Measurements from ENCODE around the gene SMR3B. TPM values are rescaled to one million over a fixed set of nuclear protein-coding genes. Genes with fewer than 3 reads are reported as not detected.

SMR3B gene
- total RNA-seq (not detected), polyA plus RNA-seq (not detected)

DNA sequence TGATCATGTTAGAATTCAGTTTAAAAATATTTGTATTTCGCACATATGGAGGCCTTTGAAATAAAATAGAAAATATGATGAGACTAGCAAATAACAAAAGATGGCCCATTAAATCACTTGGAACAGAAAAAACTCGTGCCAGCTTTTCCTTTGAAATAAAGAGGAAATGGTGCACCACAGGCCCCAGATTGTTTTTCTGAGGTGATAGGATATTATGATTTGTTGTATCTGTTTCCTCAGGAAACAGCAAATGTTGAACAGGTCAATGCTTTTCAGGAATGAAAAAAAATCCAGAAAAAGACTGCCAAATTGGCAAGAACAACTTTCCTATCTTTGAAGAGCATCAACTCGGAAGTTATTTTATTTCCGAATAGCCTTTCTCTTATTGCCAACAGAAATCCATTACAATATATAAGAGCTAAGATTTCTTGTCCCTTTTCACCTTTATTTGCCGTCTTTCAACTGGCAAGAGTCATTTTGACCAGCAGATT, at the start of gene SMR3B:
Gene SMR3B, plus strand, starts transcription at position 441 of the 491 bp plus-strand sequence. CDS start 1,380 bp downstream, outside the sequence.
- Mint-ChIP-seq H3K9me3 (peaks cover 0 to 1% (median 0%) of the 10 kb centered on the region in 7 donors), H3K4me1 (no peaks in the 10 kb centered on the region), H3K4me3 (no peak within 1 kb of the TSS), H3K36me3 (no peaks in the 10 kb centered on the region), H3K27me3 (peaks cover 5% of the 10 kb centered on the region), H3K27ac (no peak within 1 kb of the TSS)
- DNase-seq (no peak), ATAC-seq (ENCODE audit: low read depth in 2 of 2) (no peak)
- no peaks in the 10 kb centered on the region for H3K4me1 ChIP-seq (ENCODE audit: control insufficient read depth, insufficient read depth, low read length, poor library complexity, severe bottlenecking)
- no peak within 1 kb of the TSS for H3K27ac ChIP-seq (ENCODE audit: insufficient read depth, low read length, poor library complexity, severe bottlenecking)
- no peak within 1 kb of the TSS for H3K4me3 ChIP-seq (ENCODE audit: low read depth, low read length)
- H3K9me3 ChIP-seq (ENCODE audit: control insufficient read depth in 2 of 2, low read length in 2 of 2) = no peaks in the 10 kb centered on the region
- H3K36me3 ChIP-seq (ENCODE audit: control insufficient read depth, insufficient read depth, low read length) = no peaks in the 10 kb centered on the region
- H3K27me3 ChIP-seq (ENCODE audit: control insufficient read depth, insufficient read depth, low read length) = no peaks in the 10 kb centered on the region

GRCh38 chr4:70334681-70335080, 48.2 kb upstream of the SMR3B start, which contains the start of gene CABS1:
TSS of gene CABS1 (plus strand) at chr4:70334981. CDS start at chr4:70335040, 59 bp downstream.
- no peaks in the 10 kb centered on the region for H3K27me3 Mint-ChIP-seq
- no peaks in the 10 kb centered on the region for H3K36me3 ChIP-seq (ENCODE audit: control insufficient read depth, insufficient read depth, low read length)
- ATAC-seq (ENCODE audit: low read depth in 2 of 2) (no peak), DNase-seq (no peak)
- no peaks in the 10 kb centered on the region for H3K4me1 ChIP-seq (ENCODE audit: control insufficient read depth, insufficient read depth, low read length, poor library complexity, severe bottlenecking)
- H3K36me3 Mint-ChIP-seq = no peaks in the 10 kb centered on the region
- no peaks in the 10 kb centered on the region for H3K4me1 Mint-ChIP-seq
- no peak within 1 kb of the TSS for H3K27ac Mint-ChIP-seq
- H3K9me3 ChIP-seq (ENCODE audit: control insufficient read depth in 2 of 2, low read length in 2 of 2) = no peaks in the 10 kb centered on the region
- H3K4me3 Mint-ChIP-seq = no peak within 1 kb of the TSS
- no peak within 1 kb of the TSS for H3K27ac ChIP-seq (ENCODE audit: insufficient read depth, low read length, poor library complexity, severe bottlenecking)
- H3K9me3 Mint-ChIP-seq = peaks cover 0 to 2% (median 0%) of the 10 kb centered on the region in 7 donors
- no peak within 1 kb of the TSS for H3K4me3 ChIP-seq (ENCODE audit: low read depth, low read length)
- no peaks in the 10 kb centered on the region for H3K27me3 ChIP-seq (ENCODE audit: control insufficient read depth, insufficient read depth, low read length)

- H3K4me3 ChIP-seq (ENCODE audit: low read depth, low read length) = no peak overlapping the region
- Mint-ChIP-seq H3K4me1 (no peaks in the 10 kb centered on the region), H3K27me3 (no peaks in the 10 kb centered on the region), H3K36me3 (no peaks in the 10 kb centered on the region), H3K4me3 (no peak overlapping the region), H3K27ac (no peak overlapping the region), H3K9me3 (peaks cover 0 to 3% (median 0%) of the 10 kb centered on the region in 7 donors)
- H3K4me1 ChIP-seq (ENCODE audit: control insufficient read depth, insufficient read depth, low read length, poor library complexity, severe bottlenecking) = no peaks in the 10 kb centered on the region
- H3K27ac ChIP-seq (ENCODE audit: insufficient read depth, low read length, poor library complexity, severe bottlenecking) = no peak overlapping the region
- H3K27me3 ChIP-seq (ENCODE audit: control insufficient read depth, insufficient read depth, low read length) = no peaks in the 10 kb centered on the region
- DNase-seq (no peak), ATAC-seq (ENCODE audit: low read depth in 2 of 2) (no peak)
- H3K9me3 ChIP-seq (ENCODE audit: control insufficient read depth in 2 of 2, low read length in 2 of 2) = no peaks in the 10 kb centered on the region
- H3K36me3 ChIP-seq (ENCODE audit: control insufficient read depth, insufficient read depth, low read length) = no peaks in the 10 kb centered on the region
Observed at GRCh38 chr4:70336043-70336442, 46.9 kb upstream of the SMR3B start.

GRCh38 chr4:70337886-70338420, 45.0 kb upstream of the SMR3B start:
- no peak overlapping the region for H3K27ac Mint-ChIP-seq
- H3K27ac ChIP-seq (ENCODE audit: insufficient read depth, low read length, poor library complexity, severe bottlenecking) = no peak overlapping the region
- no peaks in the 10 kb centered on the region for H3K36me3 Mint-ChIP-seq
- ATAC-seq (ENCODE audit: low read depth in 2 of 2) (no peak), DNase-seq (no peak)
- no peaks in the 10 kb centered on the region for H3K27me3 Mint-ChIP-seq
- H3K36me3 ChIP-seq (ENCODE audit: control insufficient read depth, insufficient read depth, low read length) = no peaks in the 10 kb centered on the region
- no peaks in the 10 kb centered on the region for H3K27me3 ChIP-seq (ENCODE audit: control insufficient read depth, insufficient read depth, low read length)
- no peaks in the 10 kb centered on the region for H3K4me1 Mint-ChIP-seq
- no peak overlapping the region for H3K4me3 ChIP-seq (ENCODE audit: low read depth, low read length)
- H3K9me3 Mint-ChIP-seq = peaks cover 0 to 3% (median 0%) of the 10 kb centered on the region in 7 donors
- H3K9me3 ChIP-seq (ENCODE audit: control insufficient read depth in 2 of 2, low read length in 2 of 2) = no peaks in the 10 kb centered on the region
- no peaks in the 10 kb centered on the region for H3K4me1 ChIP-seq (ENCODE audit: control insufficient read depth, insufficient read depth, low read length, poor library complexity, severe bottlenecking)
- no peak overlapping the region for H3K4me3 Mint-ChIP-seq

DNA sequence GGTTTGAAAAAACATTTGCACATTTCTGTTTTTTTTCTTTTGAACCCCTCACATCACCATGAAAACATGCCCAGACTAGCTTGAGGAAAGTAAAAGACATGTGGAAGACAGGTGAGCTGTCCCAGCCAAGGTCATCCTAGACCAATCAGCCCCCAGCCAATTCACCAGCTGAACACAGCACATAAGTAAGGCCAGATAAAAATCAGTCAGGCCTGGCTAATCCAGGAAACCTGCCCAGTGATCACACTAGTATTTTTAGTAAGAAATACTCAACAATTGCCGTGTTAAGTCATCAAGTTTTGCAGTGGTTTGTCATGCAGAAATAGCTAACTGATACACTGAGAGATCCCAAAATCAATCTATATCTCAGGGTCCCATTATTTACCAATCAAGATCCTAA, 26.7 kb upstream of the SMR3B start:
- no peaks in the 10 kb centered on the region for H3K36me3 Mint-ChIP-seq
- no peaks in the 10 kb centered on the region for H3K4me1 Mint-ChIP-seq
- Histone ChIP-seq H3K9me3 (ENCODE audit: control insufficient read depth in 2 of 2, low read length in 2 of 2) (no peaks in the 10 kb centered on the region), H3K4me1 (ENCODE audit: control insufficient read depth, insufficient read depth, low read length, poor library complexity, severe bottlenecking) (no peaks in the 10 kb centered on the region), H3K36me3 (ENCODE audit: control insufficient read depth, insufficient read depth, low read length) (no peaks in the 10 kb centered on the region), H3K27me3 (ENCODE audit: control insufficient read depth, insufficient read depth, low read length) (no peaks in the 10 kb centered on the region), H3K4me3 (ENCODE audit: low read depth, low read length) (no peak overlapping the region), H3K27ac (ENCODE audit: insufficient read depth, low read length, poor library complexity, severe bottlenecking) (no peak overlapping the region)
- no peak for ATAC-seq (ENCODE audit: low read depth in 2 of 2)
- no peak for DNase-seq
- H3K9me3 Mint-ChIP-seq = peaks cover 0 to 3% (median 0%) of the 10 kb centered on the region in 7 donors
- H3K4me3 Mint-ChIP-seq = no peak overlapping the region
- H3K27me3 Mint-ChIP-seq = no peaks in the 10 kb centered on the region
- H3K27ac Mint-ChIP-seq = no peak overlapping the region

DNA sequence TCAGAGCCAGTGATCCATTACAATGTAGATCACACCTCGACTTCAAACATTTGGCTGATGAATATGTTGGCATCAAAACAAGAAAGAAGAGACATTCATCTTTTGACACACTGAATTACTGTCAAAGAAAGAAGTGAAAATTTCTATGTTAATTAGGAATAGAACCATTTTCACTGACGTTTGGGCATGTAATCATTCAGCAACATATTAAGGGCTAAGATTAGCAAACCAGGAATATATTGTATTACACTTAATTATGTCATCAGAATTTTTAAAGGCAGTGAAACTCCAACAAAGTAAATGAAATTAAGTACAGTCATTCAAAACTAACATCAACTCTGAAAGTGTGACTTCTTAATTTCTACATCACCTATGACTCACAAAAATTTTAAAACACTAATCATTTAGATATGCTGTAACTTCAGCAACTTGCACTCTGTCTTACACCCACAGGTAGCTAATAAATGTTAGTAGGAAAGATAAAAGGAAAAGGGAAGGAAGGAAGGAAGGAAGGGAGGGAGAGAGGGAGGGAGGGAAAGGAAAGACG, 23.7 kb upstream of the SMR3B start:
- no peak for ATAC-seq (ENCODE audit: low read depth in 2 of 2)
- Mint-ChIP-seq H3K36me3 (no peaks in the 10 kb centered on the region), H3K27me3 (no peaks in the 10 kb centered on the region), H3K4me1 (no peaks in the 10 kb centered on the region), H3K9me3 (peaks cover 0 to 3% (median 0%) of the 10 kb centered on the region in 7 donors), H3K4me3 (no peak overlapping the region), H3K27ac (no peak overlapping the region)
- DNase-seq = no peak
- H3K9me3 ChIP-seq (ENCODE audit: control insufficient read depth in 2 of 2, low read length in 2 of 2) = no peaks in the 10 kb centered on the region
- H3K4me1 ChIP-seq (ENCODE audit: control insufficient read depth, insufficient read depth, low read length, poor library complexity, severe bottlenecking) = no peaks in the 10 kb centered on the region
- no peak overlapping the region for H3K4me3 ChIP-seq (ENCODE audit: low read depth, low read length)
- no peaks in the 10 kb centered on the region for H3K27me3 ChIP-seq (ENCODE audit: control insufficient read depth, insufficient read depth, low read length)
- H3K36me3 ChIP-seq (ENCODE audit: control insufficient read depth, insufficient read depth, low read length) = no peaks in the 10 kb centered on the region
- H3K27ac ChIP-seq (ENCODE audit: insufficient read depth, low read length, poor library complexity, severe bottlenecking) = no peak overlapping the region

DNA sequence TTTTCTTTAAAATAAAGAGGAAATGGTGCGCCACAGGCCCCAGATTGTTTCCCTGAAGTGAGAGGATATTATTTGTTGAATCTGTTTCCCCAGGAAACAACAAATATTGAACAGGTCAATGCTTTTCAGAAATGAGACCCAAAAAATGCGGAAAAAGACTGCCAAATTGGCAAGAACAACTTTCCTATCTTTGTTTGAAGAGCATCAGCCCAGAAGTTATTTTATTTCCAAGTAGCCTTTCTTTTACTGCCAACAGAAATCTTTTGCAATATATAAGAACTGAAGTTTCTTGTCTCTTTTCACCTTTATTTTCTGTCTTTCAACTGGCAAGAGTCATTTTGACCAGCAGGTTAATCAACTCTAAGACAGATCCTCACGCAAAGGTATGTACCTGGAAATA, 22.5 kb upstream of the SMR3B start, which contains the start of gene SMR3A:
Gene SMR3A, plus strand, starts transcription at position 301 of the 400 bp plus-strand sequence. CDS start 1,356 bp downstream, outside the sequence.
- H3K27me3 Mint-ChIP-seq = no peaks in the 10 kb centered on the region

DNA sequence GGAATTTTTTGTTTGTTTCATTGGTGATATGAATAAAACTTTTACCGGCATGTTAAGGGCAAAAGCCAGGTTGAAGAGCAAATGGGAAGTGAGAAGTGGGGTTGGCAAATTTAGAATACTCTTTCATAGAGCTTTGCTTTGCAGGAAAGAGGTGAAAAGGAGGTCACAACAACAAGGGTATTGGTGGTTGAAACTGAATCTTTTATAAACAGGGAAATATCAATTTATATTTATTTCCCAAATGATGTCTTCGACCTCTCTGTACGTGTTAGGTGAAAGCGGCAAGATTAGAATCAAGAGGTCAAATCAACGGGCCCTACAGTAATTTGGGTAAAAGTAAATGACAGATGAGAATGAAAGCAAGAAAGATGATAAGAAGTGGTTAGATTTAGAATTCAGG, 18.9 kb upstream of the SMR3B start:
- Histone ChIP-seq H3K4me1 (ENCODE audit: control insufficient read depth, insufficient read depth, low read length, poor library complexity, severe bottlenecking) (no peaks in the 10 kb centered on the region), H3K27me3 (ENCODE audit: control insufficient read depth, insufficient read depth, low read length) (no peaks in the 10 kb centered on the region), H3K4me3 (ENCODE audit: low read depth, low read length) (no peak overlapping the region), H3K36me3 (ENCODE audit: control insufficient read depth, insufficient read depth, low read length) (no peaks in the 10 kb centered on the region), H3K27ac (ENCODE audit: insufficient read depth, low read length, poor library complexity, severe bottlenecking) (no peak overlapping the region), H3K9me3 (ENCODE audit: control insufficient read depth in 2 of 2, low read length in 2 of 2) (no peaks in the 10 kb centered on the region)
- DNase-seq (no peak), ATAC-seq (ENCODE audit: low read depth in 2 of 2) (no peak)
- H3K36me3 Mint-ChIP-seq = no peaks in the 10 kb centered on the region
- H3K9me3 Mint-ChIP-seq = peaks cover 0 to 5% (median 2%) of the 10 kb centered on the region in 7 donors
- H3K27ac Mint-ChIP-seq = no peak overlapping the region
- no peaks in the 10 kb centered on the region for H3K4me1 Mint-ChIP-seq
- no peaks in the 10 kb centered on the region for H3K27me3 Mint-ChIP-seq
- no peak overlapping the region for H3K4me3 Mint-ChIP-seq

More for the DNA sequence above, 22.5 kb upstream of the SMR3B start, which contains the start of gene SMR3A:
- no peak within 1 kb of the TSS for H3K4me3 Mint-ChIP-seq
- Histone ChIP-seq H3K4me1 (ENCODE audit: control insufficient read depth, insufficient read depth, low read length, poor library complexity, severe bottlenecking) (no peaks in the 10 kb centered on the region), H3K9me3 (ENCODE audit: control insufficient read depth in 2 of 2, low read length in 2 of 2) (no peaks in the 10 kb centered on the region), H3K4me3 (ENCODE audit: low read depth, low read length) (no peak within 1 kb of the TSS), H3K27ac (ENCODE audit: insufficient read depth, low read length, poor library complexity, severe bottlenecking) (no peak within 1 kb of the TSS), H3K27me3 (ENCODE audit: control insufficient read depth, insufficient read depth, low read length) (no peaks in the 10 kb centered on the region), H3K36me3 (ENCODE audit: control insufficient read depth, insufficient read depth, low read length) (no peaks in the 10 kb centered on the region)
- H3K36me3 Mint-ChIP-seq = no peaks in the 10 kb centered on the region
- peaks cover 0 to 2% (median 0%) of the 10 kb centered on the region in 7 donors for H3K9me3 Mint-ChIP-seq
- H3K4me1 Mint-ChIP-seq = no peaks in the 10 kb centered on the region
- no peak within 1 kb of the TSS for H3K27ac Mint-ChIP-seq
- no peak for ATAC-seq (ENCODE audit: low read depth in 2 of 2)
- no peak for DNase-seq

Data from CD4-positive, CD25-positive, alpha-beta regulatory T cell (primary cell).